Measurements from ENCODE around the gene ARFGAP2.

DNA sequence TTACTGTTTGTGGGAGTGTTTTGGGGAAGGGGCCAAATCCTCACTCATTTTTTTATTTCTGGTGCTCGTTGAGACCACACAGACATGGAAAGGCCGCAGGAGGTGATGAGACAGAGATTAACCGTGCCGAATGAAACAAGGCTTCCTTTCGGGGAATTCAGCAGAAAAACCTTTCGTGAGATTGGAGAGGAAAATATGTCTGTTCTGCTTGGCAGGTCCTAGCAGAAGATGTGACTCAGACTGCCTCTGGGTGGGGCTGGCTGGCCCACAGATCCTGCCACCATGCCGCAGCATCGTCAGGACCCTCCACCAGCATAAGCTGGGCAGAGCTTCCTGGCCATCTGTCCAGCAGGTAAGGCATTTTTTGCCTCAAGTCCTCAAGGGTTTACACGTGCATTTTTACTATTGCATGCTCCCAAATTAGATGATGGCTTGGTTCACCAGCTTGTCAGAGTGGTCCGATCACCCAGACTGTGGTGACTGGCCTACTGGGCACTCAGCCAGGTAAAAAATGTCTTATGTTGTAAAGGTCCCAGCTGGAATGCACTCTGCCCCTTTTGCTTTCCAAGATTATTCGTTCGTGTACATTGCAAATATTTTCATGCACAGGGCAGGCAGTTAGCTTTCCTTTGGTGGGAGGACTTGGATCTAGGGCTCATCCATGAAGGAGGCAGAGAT is 39.6 kb upstream of the ARFGAP2 start:
- TF ChIP-seq, protein P1, sequence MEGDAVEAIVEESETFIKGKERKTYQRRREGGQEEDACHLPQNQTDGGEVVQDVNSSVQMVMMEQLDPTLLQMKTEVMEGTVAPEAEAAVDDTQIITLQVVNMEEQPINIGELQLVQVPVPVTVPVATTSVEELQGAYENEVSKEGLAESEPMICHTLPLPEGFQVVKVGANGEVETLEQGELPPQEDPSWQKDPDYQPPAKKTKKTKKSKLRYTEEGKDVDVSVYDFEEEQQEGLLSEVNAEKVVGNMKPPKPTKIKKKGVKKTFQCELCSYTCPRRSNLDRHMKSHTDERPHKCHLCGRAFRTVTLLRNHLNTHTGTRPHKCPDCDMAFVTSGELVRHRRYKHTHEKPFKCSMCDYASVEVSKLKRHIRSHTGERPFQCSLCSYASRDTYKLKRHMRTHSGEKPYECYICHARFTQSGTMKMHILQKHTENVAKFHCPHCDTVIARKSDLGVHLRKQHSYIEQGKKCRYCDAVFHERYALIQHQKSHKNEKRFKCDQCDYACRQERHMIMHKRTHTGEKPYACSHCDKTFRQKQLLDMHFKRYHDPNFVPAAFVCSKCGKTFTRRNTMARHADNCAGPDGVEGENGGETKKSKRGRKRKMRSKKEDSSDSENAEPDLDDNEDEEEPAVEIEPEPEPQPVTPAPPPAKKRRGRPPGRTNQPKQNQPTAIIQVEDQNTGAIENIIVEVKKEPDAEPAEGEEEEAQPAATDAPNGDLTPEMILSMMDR (IDR thresholded peaks at IDR 0.05): peak; percentile 19
- no peak for TF ChIP-seq EZH2 (IDR thresholded peaks at IDR 0.05)

Data from neural progenitor cell (in vitro differentiated cells).